DMS 273 (cell line): ENCODE data around the gene ATP5PD.
"Not testable (repeated sequence)": the region's sequence is repeated elsewhere in the genome, so short reads cannot be mapped to it uniquely, and the experiment has no call there.

Experiments used
- DNase-seq: peaks from one replicate; lab custom pipeline; 2025; ENCODE audit not compliant: unreplicated experiment; lab: John Stamatoyannopoulos, UW

Gene ATP5PD

GRCh38 chr17:75077496-75078283, 30.9 kb upstream of the ATP5PD start:
- DNase-seq, result no peak

DNA sequence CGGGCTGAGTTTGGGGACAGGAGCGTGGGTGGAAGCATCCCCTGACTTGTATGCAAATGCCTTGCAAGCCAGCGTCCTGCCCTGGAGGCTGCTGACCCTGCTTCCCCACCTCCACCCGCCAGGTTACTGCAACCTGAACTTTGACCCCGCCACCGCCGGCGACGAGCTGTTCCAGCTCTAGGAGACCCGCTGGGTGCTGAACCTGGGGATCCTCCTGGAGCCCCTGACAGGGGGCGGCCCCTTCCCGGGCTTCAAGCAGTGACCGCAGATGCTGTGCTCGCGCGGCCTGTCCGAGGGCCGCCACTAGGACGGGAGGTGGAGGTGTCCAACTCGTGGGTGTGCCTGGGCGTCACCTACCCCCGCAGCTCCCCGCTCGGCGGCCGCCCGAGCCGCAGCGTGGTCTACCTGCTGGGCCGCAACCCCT, 30.3 kb upstream of the ATP5PD start:
- DNase-seq, result no peak

- no peak for DNase-seq
Observed at GRCh38 chr17:75075597-75076336, 29.0 kb upstream of the ATP5PD start.

DNA sequence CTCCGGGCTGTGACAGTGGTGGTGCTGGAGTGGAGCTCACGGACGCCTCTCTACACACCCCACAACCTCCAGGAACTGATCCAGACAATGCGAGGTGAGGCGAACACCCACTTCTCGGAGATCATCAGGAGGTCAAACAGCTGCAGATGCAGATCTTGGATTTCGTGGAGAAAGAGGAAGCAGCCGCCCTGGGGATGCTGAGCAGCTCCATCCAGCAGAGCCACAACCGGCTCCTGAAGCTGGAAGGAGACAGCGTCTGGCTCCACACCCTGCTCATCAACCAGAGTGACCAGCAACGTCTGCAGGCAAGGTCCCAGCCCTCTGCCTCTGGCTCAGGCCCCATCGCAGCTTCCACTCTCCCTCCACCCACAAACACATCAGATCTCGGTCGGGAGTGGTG, 27.8 kb upstream of the ATP5PD start:
- DNase-seq, result no peak

DNA sequence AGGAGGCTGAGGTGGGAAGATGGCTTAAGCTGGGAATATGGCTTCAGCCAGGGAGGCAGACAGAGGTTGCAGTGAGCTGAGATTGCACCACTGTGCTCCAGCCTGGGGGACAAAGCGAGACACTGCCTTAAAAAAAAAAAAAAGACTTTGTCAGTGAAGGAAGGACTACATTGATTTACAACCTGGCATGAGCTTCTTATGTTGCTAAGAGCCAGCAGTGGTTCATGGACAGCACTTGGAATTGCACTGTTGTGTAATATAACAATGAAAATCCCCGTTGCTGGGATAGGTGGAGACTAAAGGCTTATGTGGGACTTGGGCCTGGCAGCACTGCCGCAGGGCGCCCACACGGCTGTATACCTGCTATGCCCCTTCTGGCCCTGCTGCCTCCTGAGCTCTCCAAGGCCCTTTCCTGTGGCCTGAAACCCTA, 26.9 kb upstream of the ATP5PD start:
- DNase-seq, result no peak

DNA sequence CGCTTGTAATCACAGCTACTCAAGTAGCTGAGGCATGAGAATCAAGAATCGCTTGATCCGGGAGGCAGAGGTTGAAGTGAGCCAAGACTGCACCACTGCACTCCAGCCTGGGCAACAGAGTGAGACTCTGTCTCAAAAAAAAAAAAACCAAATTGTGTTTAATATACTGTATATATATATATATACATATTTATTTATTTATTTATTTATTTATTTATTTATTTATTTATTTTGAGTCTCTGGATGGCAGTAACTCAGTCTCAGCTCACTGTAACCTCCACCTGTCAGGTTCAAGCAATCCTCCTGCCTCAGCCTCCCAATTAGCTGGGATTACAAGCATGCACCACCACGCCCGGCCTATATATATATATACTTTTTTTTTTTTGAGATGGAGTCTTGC, 26.1 kb upstream of the ATP5PD start:
- DNase-seq, result not testable (repeated sequence)

GRCh38 chr17:75071478-75072271, 24.9 kb upstream of the ATP5PD start:
- DNase-seq, result not testable (repeated sequence)

GRCh38 chr17:75069783-75070182, 23.0 kb upstream of the ATP5PD start:
- peak; percentile 57 for DNase-seq

- DNase-seq, result no peak
Observed at GRCh38 chr17:75068750-75069149, 22.0 kb upstream of the ATP5PD start.

GRCh38 chr17:75067856-75068255, 21.1 kb upstream of the ATP5PD start:
- no peak for DNase-seq

DNA sequence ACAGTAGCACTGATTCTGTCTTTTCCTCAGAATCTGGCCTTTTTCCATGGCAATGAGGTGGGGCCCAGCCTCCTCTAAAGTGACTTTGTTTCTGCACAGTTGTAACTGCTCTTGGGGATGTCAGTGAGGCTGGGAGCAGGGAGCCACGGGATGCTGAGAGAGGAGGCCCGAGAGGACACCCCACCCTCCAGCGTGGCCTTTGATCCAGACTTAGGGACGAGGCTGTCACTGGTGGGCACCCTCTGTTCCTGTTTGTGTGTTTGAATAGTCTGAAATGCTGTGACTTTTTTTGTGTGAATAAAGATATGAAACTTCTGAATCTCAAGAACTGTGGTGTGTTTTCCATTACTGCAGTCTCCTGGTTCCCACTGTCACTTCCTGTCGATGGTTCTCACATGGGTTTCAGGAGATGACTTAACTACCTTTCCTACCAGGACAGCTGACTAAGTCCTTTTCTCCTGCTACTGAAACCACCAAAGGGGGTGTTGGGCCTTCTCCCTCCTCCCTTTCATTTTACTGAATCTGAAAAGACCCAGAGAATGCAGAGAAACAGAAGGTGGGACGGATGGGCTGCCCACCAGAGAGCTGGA, 18.9 kb upstream of the ATP5PD start:
- no peak for DNase-seq

DNA sequence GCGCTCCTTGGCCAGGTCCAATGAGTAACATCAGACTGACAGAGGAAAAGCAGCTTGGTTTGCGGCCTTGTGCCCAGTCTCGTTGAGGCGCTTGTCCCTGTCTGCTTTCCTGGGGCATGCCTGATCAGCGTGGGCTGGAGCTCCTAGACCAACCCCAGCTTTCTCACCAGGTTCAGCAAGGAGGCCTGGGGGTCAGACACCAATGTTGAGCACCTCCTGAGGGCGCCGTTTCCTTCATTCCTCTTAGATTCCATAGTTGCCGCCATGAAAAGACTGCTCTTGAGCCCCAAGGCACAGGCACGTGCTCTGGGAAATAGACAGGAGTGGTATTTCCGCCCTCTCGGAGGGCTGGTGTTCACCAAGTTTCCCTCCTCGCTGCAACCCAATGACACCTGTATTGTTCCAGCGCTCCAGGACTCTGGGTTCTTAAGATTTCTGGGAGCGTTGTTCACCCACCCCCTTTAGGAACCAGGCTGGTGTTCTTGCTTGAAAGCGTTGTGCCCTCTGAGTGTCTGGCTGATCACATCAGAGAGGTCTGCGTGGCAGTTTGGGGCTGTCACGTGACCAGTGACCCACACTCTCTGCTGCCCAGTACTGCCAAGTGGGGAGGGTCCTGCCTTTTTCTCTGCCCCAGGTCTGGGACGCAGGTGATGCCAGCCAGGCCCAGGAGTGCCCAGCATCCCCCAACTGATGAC, 18.2 kb upstream of the ATP5PD start:
- DNase-seq, result no peak

GRCh38 chr17:75064460-75064859, 17.7 kb upstream of the ATP5PD start:
- DNase-seq, result no peak

- DNase-seq, result no peak
Observed at GRCh38 chr17:75064040-75064439, 17.3 kb upstream of the ATP5PD start.

- no peak for DNase-seq
Observed at GRCh38 chr17:75063626-75064025, 16.9 kb upstream of the ATP5PD start.

DNA sequence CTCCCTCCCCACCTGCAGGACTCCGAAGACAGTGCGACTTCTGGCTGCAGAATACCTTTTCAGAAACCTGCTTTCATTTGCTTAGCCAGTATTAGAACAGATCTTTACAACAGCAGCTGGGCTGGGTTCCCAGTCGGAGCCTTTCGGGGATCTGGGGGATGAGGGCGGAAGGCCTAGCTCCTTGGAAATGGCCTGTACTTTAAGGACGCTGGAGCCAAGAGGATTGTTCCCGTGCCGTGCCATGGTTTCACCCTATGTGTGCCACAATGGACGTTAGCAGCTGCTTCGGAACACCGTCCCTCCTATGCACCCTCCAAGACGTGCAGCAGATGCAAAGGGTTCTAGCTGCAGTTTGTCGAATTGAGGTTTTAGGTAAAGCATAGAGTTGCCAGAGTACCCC, 16.4 kb upstream of the ATP5PD start:
- DNase-seq, result no peak

DNA sequence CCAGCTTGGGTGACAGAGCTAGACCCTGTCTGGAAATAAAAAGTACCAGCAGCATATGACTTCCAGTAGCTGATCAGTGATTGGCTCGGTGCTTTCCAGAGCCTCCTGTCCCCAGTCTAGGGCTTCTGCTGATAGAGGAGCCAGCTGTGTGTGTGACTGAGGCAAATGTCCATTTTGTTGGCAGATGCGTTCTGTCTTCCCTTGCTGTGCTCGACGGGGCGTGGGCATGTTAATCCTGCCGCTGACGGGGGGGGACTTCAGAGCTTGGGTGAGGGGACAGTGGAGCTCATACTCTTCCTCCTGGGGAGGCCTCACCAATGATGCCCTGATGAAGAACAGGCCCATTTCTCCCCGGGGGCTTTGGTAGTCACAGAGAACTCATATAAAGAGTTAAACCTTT, 14.8 kb upstream of the ATP5PD start:
- DNase-seq, result no peak

DNA sequence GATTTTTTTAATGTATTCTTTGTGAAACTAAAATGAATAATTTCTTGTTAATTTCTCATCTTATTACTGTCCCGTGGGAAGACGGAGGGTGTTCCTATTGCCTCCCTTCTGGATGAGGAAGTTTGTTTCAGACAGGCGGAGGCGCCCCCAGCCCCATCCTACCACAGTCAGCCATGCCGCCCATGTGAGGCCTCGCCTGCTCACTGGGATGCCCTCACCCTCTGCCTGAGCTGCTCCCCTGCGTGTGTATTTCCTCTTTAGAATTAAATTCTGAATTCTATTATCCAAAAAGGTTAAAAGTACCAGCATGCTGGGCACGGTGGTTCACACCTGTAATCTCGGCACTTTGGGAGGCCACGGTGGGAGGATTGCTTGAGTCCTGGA, 14.3 kb upstream of the ATP5PD start:
- DNase-seq, result no peak

DNA sequence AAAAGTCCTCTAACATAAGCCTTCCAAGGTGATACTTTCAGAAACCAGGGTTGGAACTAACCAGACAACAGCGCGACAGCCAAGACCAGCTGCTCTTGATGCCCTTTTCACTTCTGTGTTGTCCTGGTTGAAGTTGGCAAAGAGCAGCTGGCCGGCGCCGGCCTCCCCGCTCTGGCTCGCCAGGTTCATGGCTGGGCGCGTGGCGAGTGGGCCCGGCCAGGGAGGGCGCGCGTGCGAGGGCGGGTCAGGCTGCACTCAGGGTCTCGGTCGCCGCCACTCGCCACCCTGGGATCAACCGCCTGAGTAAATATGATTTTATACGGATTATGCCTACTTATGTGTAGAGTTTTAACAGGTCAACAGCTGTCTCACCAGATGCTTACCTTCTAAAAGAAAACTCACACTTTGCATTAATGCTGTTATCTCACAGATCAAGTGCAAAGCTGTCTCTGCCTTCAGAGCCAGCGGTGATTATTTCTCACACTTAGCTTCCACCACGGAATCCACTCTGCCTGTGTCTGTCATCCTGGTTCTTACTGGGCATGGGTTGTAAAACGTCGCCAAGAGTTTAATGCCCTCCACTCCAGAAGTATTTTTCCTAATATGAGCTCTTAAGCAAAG, 13.8 kb upstream of the ATP5PD start:
- DNase-seq, result peak; percentile 93
